ENCODE results near the gene SIVA1.

Gene SIVA1

GRCh38 chr14:104799244-104800014 is 46.5 kb downstream of the SIVA1 start:
- no peak for DNase-seq

- DNase-seq: no peak
Measured at GRCh38 chr14:104800015-104800770, 47.2 kb downstream of the SIVA1 start.

GRCh38 chr14:104800771-104801519 is 48.0 kb downstream of the SIVA1 start, which contains the start of gene ZBTB42:
Gene ZBTB42 (plus strand): TSS chr14:104801101. CDS start chr14:104801198, 97 bp downstream.
- peak in 1 of 2 experiments; percentile 17 for DNase-seq

- no peak for DNase-seq
Measured at GRCh38 chr14:104801520-104802393, 48.8 kb downstream of the SIVA1 start.

- DNase-seq: no peak
Measured at GRCh38 chr14:104802394-104803184, 49.6 kb downstream of the SIVA1 start.

GRCh38 chr14:104803280-104803911 is 50.4 kb downstream of the SIVA1 start:
- no peak for DNase-seq

GRCh38 chr14:104803912-104804410 is 51.0 kb downstream of the SIVA1 start:
- no peak for DNase-seq

GRCh38 chr14:104804481-104805325 is 51.8 kb downstream of the SIVA1 start:
- no peak for DNase-seq

GRCh38 chr14:104805326-104805678 is 52.4 kb downstream of the SIVA1 start:
- no peak for DNase-seq

GRCh38 chr14:104805941-104806624 is 53.1 kb downstream of the SIVA1 start:
- no peak for DNase-seq

GRCh38 chr14:104806625-104807465 is 53.9 kb downstream of the SIVA1 start:
- no peak for DNase-seq

- no peak for DNase-seq
Measured at GRCh38 chr14:104808456-104808855, 55.5 kb downstream of the SIVA1 start.

All from NCI-H187 (cell line).